ENCODE measurements around the gene CA5A. TPM values are rescaled to one million over a fixed set of nuclear protein-coding genes. Genes with fewer than 3 reads are reported as not detected.
A peak's percentile ranks its signal among the peaks of the same experiment; 100 is the strongest.

Gene CA5A
- total and polyA plus RNA-seq, 2 of the 13 experiments (the other 11 are each of a cell fraction or from before 2014, with no cell fraction given) = 66.8 to 106 TPM

GRCh38 chr16:87845807-87846619 lies 90.3 kb downstream of the CA5A start (continued):
- TF ChIP-seq SMYD3 (CRISPR knock-in tag; IDR thresholded peaks at IDR 0.05) (no peak), TBX3 (IDR thresholded peaks at IDR 0.05; ENCODE audit: borderline replicate concordance) (no peak), ZFP62 (CRISPR knock-in tag; IDR thresholded peaks at IDR 0.05) (no peak), FOXC1 (CRISPR knock-in tag; IDR thresholded peaks at IDR 0.05; ENCODE audit: borderline replicate concordance) (no peak), SP4 (CRISPR knock-in tag; IDR thresholded peaks at IDR 0.05) (no peak), ZNF567 (CRISPR knock-in tag; IDR thresholded peaks at IDR 0.05; ENCODE audit: borderline replicate concordance) (no peak), DR1 (CRISPR knock-in tag; IDR thresholded peaks at IDR 0.05) (no peak), ZNF329 (CRISPR knock-in tag; IDR thresholded peaks at IDR 0.05; ENCODE audit: low read depth) (no peak), EEA1 (CRISPR knock-in tag; IDR thresholded peaks at IDR 0.05; ENCODE audit: borderline replicate concordance) (0 out of 2 replicates have a peak, but pooled peaks have one; percentile 43), ZNF550 (CRISPR knock-in tag; IDR thresholded peaks at IDR 0.05; ENCODE audit: borderline replicate concordance) (0 out of 2 replicates have a peak, but pooled peaks have one; percentile 20), ARID4A (CRISPR knock-in tag; IDR thresholded peaks at IDR 0.05; ENCODE audit: borderline replicate concordance) (no peak), ZNF598 (CRISPR knock-in tag; IDR thresholded peaks at IDR 0.05; ENCODE audit: borderline replicate concordance) (no peak), ZFYVE20 (CRISPR knock-in tag; IDR thresholded peaks at IDR 0.05; ENCODE audit: borderline replicate concordance, low read depth) (no peak), LCORL (IDR thresholded peaks at IDR 0.05) (no peak), LCORL (CRISPR knock-in tag; IDR thresholded peaks at IDR 0.05) (no peak), SALL1 (CRISPR knock-in tag; IDR thresholded peaks at IDR 0.05) (peak; percentile 9; the same call in 1 of the 2 replicates), ZSCAN9 (CRISPR knock-in tag; IDR thresholded peaks at IDR 0.05; ENCODE audit: borderline replicate concordance) (no peak), ZIK1 (CRISPR knock-in tag; IDR thresholded peaks at IDR 0.05; ENCODE audit: borderline replicate concordance, low read depth) (no peak), FOXA3 (CRISPR knock-in tag; IDR thresholded peaks at IDR 0.05) (no peak), UBTF (CRISPR knock-in tag; IDR thresholded peaks at IDR 0.05) (peak; percentile 13; the same call in 1 of the 2 replicates), HMG20A (CRISPR knock-in tag; IDR thresholded peaks at IDR 0.05; ENCODE audit: borderline replicate concordance) (no peak), ZNF430 (CRISPR knock-in tag; IDR thresholded peaks at IDR 0.05) (no peak), ONECUT2 (CRISPR knock-in tag; IDR thresholded peaks at IDR 0.05) (no peak), MTA1 (CRISPR knock-in tag; IDR thresholded peaks at IDR 0.05; ENCODE audit: borderline replicate concordance) (no peak)
